GM19238 (cell line): ENCODE data around the gene ACSF2.
"Not testable (repeated sequence)": the region's sequence is repeated elsewhere in the genome, so short reads cannot be mapped to it uniquely, and the experiment has no call there.

Experiments used
- DNase-seq: peaks from one replicate; pipeline ENCODE4 v3.0.0; 2011; ENCODE audit warnings: low spot score; ENCODE audit not compliant: insufficient read length

Gene ACSF2

DNA sequence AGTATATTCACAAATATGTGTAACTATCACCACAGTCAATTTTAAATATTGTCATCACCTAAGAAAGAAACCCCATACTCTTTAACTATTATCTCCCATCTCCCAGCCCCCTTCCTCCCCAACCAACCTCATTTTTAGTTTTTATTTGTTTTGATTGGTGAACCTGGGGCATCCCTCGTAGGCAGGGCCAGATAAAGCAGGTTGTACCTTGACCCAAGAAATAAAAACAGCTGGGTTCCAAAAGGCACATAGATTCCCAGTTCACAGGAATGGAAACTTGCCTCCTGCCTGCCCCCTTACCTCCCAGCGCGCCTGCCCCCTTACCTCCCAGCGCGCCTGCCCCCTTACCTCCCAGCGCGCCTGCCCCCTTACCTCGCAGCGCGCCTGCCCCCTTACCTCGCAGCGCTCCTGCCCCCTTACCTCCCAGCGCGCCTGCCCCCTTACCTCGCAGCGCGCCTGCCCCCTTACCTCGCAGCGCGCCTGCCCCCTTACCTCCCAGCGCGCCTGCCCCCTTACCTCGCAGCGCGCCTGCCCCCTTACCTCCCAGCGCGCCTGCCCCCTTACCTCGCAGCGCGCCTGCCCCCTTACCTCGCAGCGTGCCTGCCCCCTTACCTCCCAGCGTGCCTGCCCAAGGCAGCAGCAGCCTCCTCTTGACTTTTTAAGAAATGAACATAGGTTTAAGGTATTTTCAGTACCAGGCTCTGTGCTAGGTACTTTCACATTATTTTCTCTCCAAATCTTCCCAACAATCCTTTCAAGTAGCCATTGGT is 49.9 kb downstream of the ACSF2 start:
- not testable (repeated sequence) for DNase-seq

DNA sequence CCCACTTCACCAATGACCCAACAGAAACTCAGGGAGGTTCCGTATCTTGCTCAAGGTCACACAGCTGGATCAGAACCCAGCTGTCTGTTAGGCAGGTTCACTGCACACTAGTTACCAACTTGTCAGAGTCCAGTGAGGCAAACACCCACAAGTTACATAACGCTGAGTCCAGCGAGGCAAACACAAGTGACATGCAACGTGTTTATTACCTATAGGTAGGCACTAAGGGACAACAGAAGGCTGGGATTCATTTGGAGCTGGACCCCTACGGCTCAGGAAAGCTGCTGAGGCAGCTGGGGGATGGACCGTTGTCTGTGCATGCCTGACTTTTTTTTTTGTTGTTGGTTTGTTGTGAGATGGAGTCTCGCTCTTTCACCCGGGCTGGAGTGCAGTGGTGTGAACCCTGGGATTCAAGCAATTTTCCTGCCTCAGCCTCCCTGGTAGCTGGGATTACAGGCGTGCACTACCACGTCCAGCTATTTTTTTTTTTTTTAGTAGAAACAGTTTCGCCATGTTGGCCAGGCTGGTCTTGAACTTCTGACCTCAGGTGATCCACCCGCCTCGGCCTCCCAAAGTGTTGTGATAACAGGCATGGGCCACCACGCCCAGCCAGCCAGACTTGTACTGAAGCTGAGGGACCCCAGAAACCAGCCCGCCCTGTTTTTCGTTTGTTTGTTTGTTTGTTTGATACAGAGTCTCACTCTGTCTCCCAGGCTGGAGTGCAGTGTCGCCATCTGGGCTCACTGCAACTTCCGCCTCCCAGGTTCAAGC is 50.7 kb downstream of the ACSF2 start:
- no peak for DNase-seq

DNA sequence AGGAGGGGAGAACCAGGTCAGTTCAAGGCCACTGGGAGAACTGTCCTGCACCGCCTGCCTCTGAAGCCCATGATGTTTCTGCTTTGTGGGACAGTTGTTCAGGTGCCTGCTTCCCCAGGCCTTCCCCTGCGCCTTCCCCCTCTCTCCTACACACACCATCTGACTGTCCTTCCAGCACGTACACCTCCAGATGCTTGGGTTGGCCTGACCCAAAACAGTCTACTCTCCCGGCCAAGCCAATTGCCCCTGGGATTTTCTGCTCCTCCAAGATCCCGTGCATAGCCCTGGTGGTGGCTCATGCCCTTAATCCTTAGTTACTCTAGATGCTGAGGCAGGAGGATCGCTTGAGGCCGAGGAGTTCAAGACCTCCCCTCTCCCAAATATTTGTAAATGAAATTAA is 52.0 kb downstream of the ACSF2 start:
- no peak for DNase-seq

DNA sequence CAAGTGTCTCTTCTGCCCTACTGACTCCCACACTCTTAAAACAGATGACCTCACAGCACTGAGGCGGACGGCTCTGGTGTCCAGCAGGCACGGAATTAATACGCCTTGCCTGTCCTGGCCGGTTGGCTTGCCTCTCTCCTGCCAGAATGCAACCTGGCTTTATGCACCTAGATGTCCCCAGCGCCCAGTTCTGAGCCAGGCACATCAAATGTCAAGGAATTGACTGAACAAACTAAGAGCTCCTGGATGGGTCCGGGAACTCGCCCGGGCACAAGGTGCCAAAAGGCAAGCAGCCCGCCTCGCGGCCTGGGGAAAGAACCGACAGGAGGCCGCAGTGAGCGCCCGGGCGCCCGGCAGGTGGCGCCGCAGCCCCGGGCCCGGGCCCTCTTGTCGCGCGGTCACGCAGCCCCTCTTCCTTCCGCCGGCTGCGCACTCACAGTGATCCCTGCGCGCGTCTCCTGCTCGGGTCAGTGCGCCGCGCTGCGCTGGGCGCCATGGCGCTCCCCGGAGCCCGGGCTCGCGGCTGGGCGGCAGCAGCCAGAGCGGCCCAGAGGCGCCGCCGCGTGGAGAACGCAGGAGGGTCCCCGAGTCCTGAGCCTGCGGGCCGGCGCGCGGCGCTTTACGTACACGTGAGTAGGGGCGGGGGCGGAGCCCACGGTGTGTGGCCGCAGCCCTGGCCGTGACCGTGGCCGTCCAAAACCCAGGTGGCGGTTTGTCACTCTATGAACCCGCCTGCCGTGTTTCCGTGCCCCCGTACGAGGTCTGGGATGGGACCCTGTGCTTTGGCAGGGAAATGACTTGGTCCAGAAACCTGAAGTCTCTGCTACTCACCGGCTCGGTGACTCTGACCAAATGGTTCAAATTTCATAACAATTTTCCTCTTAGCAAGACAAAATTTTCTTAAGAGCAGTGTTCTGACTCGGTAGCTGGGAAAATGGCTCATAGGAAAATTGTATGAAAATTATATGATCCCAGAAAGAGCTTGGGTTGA is 52.7 kb downstream of the ACSF2 start, which contains the start of gene RSAD1:
Gene RSAD1 (plus strand): TSS at position 470 of the 991 bp plus-strand sequence. CDS start 25 bp downstream, at position 495.
- DNase-seq = peak; percentile 88

DNA sequence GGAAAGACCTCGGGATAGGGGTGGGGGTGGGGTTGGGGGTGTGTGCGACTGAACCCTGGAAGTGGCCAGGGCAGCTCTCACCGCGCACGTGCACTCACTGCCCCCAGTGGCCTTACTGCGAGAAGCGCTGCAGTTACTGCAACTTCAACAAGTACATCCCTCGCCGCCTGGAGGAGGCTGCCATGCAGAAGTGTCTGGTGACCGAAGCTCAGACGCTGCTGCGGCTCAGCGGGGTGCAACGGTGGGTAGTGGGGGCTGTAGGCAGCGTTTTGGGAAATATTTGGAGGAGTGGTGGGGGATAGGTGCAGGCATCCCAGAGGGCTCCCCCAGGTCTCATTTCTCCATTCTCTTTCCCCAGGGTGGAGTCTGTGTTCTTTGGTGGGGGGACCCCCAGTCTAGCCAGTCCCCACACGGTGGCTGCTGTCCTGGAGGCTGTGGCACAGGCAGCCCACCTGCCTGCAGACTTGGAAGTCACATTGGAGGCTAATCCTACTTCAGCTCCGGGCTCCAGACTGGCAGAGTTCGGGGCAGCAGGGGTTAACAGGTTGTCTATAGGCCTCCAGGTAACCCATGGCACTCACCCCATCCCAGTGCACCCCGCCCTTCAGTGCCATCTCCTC is 53.6 kb downstream of the ACSF2 start:
- DNase-seq = peak; percentile 72

DNA sequence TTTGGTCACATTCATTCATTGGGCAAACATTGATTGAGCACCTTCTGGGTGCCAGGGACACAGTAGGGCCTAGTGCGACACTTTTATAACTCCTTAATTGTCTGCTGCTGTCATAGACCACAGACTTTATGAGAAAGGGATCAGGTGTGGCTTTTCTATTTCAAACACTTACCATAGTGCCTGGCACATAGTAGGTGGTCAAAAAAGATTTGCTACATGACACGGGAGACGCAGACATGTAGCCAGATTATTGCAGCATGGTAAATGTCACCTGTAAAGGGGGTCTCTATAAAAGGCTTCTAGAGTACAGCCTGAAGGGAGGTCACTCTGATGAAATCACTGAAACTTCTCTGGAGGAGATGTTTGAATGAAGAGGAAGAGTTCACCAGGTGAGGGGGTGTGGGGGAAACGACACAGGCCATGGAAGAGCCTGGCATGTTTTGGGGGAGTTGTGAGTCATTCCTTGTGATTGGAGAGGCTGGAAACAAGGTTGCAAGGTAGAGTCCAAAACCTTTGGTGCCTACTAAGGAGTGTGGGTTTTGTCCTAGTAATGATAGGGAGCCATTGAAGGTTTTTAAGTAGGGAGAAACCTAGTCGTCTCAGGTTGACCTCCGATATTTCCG is 54.2 kb downstream of the ACSF2 start:
- DNase-seq = no peak

DNA sequence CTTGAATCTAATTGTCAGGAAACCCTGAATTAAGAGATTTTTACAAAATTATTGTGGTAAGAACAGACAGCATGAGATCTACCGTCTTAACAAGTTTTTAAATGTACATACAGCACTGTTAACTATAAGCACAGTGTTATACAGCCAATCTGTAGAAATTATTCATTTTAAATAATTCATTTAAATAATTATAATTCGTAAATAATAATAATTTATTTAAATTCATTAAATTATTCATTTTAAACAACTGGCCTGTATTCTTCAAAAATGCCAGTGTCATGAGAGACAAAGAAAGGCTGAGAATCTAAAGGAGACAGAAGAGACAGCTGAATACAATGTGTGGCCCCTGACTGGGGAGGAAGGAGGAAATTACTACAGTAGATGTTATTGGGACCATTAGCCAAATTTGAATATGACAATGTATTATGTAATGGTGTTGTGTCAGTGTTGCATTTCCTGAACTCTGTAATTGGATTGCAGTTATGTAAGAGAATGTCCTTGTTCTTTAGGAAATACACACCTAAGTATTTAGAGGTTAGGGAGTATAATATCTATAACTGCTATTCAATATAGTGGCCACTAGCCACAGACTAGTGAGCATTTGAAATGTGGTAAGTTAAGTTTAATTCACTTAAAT is 55.0 kb downstream of the ACSF2 start:
- DNase-seq = no peak

DNA sequence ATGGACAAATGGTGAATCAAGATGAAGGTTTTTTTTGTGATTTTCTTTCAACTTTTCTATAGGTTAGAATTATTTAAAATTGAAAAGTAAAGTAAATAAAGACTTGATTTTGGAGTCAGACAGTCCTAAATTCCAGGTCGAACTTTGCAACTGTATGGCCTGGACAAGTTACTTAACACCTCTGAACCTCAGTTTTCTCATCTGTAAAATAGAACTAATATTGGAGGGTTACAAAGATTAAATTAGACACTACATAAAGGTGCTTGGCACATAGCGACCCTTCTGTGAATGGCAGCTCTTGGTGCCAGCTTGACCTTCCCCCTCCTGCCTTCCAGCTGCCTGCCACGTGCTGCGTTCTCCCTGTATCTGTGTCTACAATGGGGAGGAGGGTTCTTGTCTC is 55.6 kb downstream of the ACSF2 start:
- DNase-seq = no peak

DNA sequence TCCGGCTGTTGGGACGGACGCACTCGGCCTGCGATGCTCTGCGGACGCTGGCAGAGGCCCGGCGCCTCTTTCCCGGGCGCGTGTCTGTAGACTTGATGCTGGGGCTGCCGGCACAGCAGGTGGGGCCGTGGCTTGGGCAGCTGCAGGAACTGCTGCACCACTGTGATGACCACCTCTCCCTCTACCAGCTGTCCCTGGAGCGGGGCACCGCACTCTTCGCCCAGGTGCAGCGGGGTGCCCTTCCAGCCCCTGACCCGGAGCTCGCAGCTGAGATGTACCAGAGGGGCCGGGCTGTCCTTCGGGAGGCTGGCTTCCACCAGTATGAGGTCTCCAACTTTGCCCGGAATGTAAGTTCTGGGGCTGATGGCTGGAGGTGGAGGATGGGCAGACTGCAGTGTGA is 56.1 kb downstream of the ACSF2 start:
- no peak for DNase-seq

DNA sequence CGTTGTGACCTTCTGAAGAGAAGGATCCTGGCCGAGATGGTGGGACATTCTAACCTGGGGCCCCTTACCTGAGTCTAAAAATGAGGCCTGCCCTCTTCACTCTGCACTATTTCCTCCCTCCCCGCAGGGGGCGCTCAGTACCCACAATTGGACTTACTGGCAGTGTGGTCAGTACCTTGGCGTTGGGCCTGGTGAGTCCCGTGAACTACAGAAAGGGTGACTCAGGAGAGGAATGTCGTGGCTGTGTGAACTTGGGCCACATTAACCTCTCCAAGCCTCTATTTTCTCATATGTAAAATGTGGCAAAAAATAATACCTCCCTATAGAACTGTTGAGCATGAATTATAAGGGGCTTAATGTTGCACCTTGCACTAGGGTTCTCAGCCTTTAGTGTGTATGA is 56.5 kb downstream of the ACSF2 start:
- peak; percentile 60 for DNase-seq

DNA sequence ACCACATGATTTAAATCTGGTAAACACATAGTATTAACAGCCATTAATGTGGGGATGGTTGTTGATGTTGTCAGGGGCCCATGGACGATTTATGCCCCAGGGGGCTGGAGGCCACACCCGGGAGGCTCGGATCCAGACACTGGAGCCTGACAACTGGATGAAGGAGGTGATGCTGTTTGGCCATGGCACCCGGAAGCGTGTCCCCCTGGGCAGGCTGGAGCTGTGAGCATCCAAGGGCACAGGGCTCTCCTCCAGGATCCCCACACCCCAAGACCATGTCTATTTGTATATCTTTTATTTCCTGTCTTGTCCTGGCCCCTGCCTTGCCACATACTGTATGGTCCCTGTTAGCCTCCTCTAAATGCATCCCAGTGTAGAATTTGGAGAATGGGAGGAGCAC is 57.2 kb downstream of the ACSF2 start:
- no peak for DNase-seq

DNA sequence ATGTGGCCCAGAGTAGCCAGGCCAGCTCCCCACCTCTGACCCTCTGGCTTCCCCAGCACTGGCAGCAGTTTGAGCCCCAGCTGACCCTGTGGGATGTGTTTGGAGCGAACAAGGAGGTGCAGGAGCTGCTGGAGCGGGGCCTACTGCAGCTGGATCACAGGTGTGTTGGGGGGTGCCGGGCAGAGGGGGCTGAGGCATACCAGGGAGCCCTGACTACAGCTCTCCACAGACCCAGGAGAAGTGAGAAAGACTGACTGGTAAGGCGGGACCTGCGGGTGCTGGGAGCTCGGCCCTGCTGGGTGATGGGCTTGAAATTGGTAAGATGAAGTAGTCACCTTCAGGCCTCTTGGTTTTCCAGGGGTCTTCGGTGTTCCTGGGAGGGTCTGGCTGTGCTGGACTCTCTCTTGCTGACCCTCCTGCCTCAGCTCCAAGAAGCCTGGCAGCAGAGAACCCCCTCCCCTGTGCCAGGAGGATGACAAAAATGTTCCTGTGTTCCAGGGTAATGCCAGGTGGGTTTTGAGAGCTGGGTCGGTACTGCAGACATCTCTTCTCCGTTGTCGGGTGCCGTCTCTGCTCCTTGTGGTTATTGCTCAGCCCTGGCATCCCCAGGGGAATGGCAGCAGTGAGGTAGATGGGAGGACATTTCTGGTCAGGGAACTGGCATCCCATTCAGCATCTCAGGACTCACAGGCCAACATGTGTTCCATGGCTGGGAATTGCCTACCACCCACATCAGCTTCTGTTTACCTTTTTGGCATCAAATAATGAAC is 58.6 kb downstream of the ACSF2 start:
- DNase-seq = no peak

DNA sequence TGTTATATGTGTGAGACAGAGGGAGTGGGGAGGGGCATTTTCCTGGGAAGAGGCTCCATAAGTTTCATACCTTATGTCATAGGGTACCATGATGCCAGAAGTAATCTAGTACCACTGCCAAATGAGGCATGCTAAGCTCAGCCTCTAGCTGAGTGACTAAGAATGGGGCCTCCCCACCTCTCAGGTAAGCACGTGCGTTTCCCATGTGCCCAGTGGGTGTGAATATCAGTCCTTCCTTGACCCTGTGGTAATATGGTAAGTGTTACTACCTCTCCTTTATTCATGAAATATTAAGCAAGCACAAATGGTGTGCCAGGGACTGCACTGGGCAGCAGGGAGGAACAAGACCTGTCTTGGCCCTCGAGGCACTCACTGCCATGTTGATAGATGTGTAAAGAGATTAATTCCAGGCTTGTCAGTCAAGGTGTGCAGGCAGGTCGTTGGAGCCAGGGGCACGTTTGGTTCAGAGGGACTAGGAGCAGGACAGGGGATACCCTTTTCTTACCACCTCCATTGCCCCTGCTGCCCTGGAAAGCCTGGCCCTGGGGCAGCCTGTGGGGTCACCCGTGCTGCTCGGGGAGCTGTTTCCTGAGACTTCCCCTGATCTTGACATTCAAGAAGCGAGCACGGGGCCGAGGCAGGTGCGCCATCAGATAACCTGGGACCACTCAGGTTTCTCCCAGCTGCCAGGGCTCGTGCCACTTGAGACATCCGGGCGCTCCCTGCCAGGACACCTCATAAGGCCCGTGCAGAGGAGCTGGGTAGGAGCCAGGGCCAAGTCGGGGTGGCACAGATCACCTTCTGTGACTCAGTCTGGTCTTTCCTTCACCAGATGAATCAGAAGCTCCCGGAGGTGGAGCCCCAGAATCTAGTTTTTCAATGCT is 61.4 kb downstream of the ACSF2 start:
- DNase-seq = no peak

DNA sequence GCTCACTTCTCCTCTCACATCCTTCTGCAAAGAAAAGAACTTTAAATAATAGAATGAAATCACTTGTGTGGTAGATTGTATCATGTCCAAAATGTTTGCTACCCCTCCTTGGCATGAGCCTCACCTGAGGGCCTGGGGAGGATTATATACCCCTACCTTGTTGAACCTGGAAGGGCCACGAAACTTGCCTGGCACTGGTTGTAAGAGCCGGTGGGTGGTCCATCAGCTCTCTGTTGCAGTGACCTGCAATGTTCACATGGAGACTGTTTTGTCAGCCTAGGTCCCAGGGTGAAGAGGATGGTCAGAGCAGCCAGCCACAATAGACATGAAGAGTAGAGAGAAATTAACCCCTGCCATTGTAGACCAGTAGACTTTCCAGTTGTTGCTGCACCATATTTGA is 62.9 kb downstream of the ACSF2 start:
- DNase-seq = no peak

DNA sequence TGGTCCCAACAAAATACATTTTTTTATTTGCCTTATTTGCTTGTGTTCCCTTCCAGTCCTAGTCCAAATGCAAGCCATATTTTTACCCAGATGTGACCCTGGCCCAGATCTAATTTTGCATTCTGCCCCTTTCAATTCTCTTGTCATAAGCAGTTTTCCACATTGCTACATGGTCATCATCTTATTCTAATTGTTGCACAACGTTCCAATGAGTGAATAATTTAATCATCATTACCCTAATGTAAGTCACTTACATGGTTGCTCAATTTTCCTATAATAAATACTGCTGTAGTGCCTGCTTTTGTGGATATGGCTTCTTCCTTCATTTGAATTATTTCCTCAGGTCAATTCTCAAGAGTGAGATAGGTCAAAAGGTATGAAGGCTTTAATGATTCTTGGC is 65.5 kb downstream of the ACSF2 start:
- no peak for DNase-seq

DNA sequence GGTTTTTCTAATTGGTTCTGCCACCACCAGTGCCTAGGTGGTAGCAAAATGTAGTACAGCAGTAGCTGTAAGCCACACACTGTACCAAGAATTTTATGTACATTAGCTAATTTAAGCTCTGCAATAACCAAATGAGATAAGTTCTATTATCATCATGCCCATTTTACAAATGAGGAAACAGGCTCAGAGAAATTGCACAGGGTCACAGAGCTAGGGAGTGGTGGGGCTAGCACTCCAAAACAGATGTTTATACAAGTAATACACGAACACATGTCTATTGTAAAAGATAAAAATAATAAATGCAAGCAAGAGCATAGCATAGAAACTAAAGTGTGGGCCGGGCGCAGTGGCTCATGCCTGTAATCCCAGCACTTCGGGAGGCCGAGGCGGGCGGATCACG is 66.2 kb downstream of the ACSF2 start:
- no peak for DNase-seq

DNA sequence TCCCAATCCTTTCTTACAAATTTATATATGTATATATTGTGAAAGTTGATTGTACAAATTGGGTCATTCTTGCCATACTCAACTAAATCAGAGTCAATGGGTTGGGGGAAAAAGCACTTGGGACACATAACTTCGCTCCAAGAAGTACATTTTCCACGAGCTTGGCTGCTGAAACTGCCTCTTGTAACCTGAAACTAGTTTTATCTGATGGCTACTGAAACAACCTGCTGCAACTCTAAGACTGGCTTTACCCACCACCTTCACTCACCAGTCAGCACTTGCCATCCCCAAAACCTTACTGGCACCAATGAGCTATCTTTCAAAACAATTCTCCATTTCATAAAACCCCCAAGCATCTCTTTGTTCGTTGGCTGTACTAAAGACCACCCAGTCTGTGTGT is 67.7 kb downstream of the ACSF2 start:
- no peak for DNase-seq

DNA sequence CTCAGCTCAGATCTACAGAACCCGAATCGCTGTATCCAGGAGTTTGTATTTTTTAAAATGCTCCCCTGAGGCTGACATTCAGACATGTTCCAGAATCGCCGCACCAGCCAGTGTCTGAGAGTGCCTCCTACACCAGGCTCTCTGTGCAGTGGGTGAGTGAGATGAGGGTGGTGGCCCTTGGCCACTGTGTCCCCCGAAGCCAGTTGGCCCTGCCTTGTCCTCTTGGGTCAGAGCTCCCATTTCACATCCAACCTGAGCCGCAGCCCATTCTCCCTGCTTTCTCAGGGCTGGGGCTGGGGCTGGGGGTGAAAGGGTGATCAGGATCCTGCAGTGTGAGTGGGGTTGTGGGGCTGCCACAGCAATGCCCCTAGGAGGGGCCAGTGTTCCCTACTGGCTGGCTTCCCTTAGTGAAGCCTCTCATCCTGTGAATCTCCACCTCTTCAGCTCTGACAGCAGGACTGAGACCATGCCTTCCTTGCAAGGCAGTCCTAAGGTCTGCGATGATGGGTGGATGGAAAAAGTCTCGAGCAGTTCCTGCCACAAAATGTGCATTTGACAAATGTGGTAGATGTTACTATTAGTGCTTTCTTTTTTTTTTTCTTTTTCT is 69.3 kb downstream of the ACSF2 start:
- no peak for DNase-seq
